ENCODE data around the gene GNB1L. TPM values are rescaled to one million over a fixed set of nuclear protein-coding genes. Genes with fewer than 3 reads are reported as not detected.
A peak's percentile ranks its signal among the peaks of the same experiment; 100 is the strongest.

GNB1L gene
- total RNA-seq, 4 donors from 2014 or later, result 4.8 to 8.7 (median 7.4) TPM

GRCh38 chr22:19757985-19758895, 96.4 kb downstream of the GNB1L start:
- Histone ChIP-seq H3K27ac (no peak overlapping the region), H3K36me3 (no peaks in the 10 kb centered on the region), H3K27me3 (peaks cover 95% of the 10 kb centered on the region), H3K4me3 (peak overlapping the region in 1 of 2 donors; percentile 37), H3K9me3 (no peaks in the 10 kb centered on the region), H3K4me1 (peaks cover 0 to 58% (median 23%) of the 10 kb centered on the region in 3 donors)
- ATAC-seq, result no peak
- TF ChIP-seq CTCF (IDR thresholded peaks at IDR 0.05) (no peak), POLR2A (IDR thresholded peaks at IDR 0.05) (no peak), EP300 (IDR thresholded peaks at IDR 0.05) (no peak), POLR2AphosphoS5 (IDR thresholded peaks at IDR 0.05) (no peak)
- WGBS, 2 donors (ENCODE audit: low coverage in 1 of 2), result 83 to 100% methylated on average over 1 to 2 of the region's 43 CpGs

GRCh38 chr22:19757140-19757984, 97.3 kb downstream of the GNB1L start:
- ATAC-seq, result no peak
- TF ChIP-seq CTCF (IDR thresholded peaks at IDR 0.05) (no peak), POLR2AphosphoS5 (IDR thresholded peaks at IDR 0.05) (no peak), POLR2A (IDR thresholded peaks at IDR 0.05) (no peak), EP300 (IDR thresholded peaks at IDR 0.05) (no peak)
- H3K4me3 ChIP-seq, result peak overlapping the region in 1 of 2 donors; percentile 34
- no peak overlapping the region for H3K27ac ChIP-seq
- H3K36me3 ChIP-seq, result no peaks in the 10 kb centered on the region
- peaks cover 94% of the 10 kb centered on the region for H3K27me3 ChIP-seq
- peaks cover 0 to 58% (median 23%) of the 10 kb centered on the region in 3 donors for H3K4me1 ChIP-seq
- H3K9me3 ChIP-seq, result no peaks in the 10 kb centered on the region
- WGBS, 2 donors (ENCODE audit: low coverage in 1 of 2), result 50% methylated on average over 2 of the region's 16 CpGs; no CpG with 5 or more reads in 1 of the 2 donors

GRCh38 chr22:19756288-19757128, 98.2 kb downstream of the GNB1L start:
- H3K27me3 ChIP-seq, result peaks cover 93% of the 10 kb centered on the region
- H3K27ac ChIP-seq, result no peak overlapping the region
- H3K36me3 ChIP-seq, result no peaks in the 10 kb centered on the region
- TF ChIP-seq CTCF (IDR thresholded peaks at IDR 0.05) (peak in 3 of 4 experiments; percentile 23 to 61 (median 48)), POLR2A (IDR thresholded peaks at IDR 0.05) (no peak), EP300 (IDR thresholded peaks at IDR 0.05) (no peak), POLR2AphosphoS5 (IDR thresholded peaks at IDR 0.05) (no peak)
- H3K4me3 ChIP-seq, result peak overlapping the region in 1 of 2 donors; percentile 34
- ATAC-seq, result no peak
- H3K9me3 ChIP-seq, result no peaks in the 10 kb centered on the region
- peaks cover 0 to 57% (median 23%) of the 10 kb centered on the region in 3 donors for H3K4me1 ChIP-seq
- WGBS, 2 donors (ENCODE audit: low coverage in 1 of 2), result 20% methylated on average over 2 of the region's 76 CpGs; no CpG with 5 or more reads in 1 of the 2 donors

- H3K4me3 ChIP-seq, result no peak overlapping the region
- peaks cover 94% of the 10 kb centered on the region for H3K27me3 ChIP-seq
- H3K9me3 ChIP-seq, result no peaks in the 10 kb centered on the region
- H3K36me3 ChIP-seq, result no peaks in the 10 kb centered on the region
- H3K27ac ChIP-seq, result no peak overlapping the region
- H3K4me1 ChIP-seq, result peaks cover 0 to 52% (median 23%) of the 10 kb centered on the region in 3 donors
- TF ChIP-seq POLR2A (IDR thresholded peaks at IDR 0.05), result no peak
- no peak for TF ChIP-seq CTCF (IDR thresholded peaks at IDR 0.05)
- TF ChIP-seq POLR2AphosphoS5 (IDR thresholded peaks at IDR 0.05), result no peak
- no peak for TF ChIP-seq EP300 (IDR thresholded peaks at IDR 0.05)
- ATAC-seq, result no peak
- WGBS, 2 donors (ENCODE audit: low coverage in 1 of 2), result 4% methylated on average over 9 of the region's 26 CpGs; no CpG with 5 or more reads in 1 of the 2 donors
Measured at GRCh38 chr22:19755722-19756287, 98.9 kb downstream of the GNB1L start.

All from gastroesophageal sphincter (tissue), 4 donors.